ENCODE results near the gene PRKAR2B.
A peak's percentile ranks its signal among the peaks of the same experiment; 100 is the strongest.
"Not testable (repeated sequence)": the region's sequence is repeated elsewhere in the genome, so short reads cannot be mapped to it uniquely, and the experiment has no call there.

The PRKAR2B gene

DNA sequence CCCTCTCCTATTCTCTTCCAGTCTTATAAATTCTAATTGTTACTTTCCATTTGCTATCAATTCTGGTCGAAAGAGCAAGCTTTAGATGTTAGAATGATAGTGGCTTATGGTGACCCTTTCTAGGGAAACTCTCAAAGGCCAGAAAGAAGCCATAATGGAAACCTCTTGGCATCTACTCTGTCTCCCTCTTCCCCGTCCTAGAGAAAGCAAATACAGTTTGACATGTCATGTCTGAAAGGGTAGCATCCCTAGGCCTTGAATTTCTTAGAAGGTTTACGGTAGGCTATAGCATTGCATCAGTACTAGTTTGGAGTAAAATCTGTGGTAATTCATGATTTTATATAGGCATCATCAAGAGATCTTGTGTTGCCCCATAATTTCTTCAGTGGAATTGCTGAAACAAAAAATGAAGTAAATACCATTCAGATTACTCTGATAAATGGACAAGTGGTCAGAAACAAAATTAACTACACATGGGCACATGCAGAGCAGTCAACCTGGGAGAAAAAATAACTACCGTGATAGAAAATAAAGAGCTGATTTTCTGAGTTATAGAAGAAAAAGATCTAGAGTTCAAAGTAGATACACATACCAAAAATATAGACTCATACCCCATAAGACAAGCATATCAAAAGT is 4.4 kb downstream of the PRKAR2B start:
- no peak for DNase-seq

DNA sequence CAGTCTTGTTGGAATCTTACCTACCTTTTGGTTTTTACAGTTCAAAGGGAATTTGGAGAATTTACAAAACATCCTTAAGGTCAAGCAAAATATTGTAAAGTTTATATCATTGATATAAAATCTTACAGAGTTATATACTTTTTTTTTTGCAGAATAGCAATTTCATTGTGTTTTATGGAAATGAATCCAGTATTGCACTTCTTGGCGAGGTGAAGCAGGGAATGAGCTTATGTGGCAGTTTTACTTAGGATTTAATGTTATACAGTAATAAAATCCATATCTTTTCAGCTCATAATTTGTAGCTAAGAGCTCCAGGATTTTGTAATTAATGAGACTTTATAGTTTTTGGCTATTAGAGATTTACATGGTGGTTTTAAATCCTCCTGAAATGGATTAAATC is 5.0 kb downstream of the PRKAR2B start:
- DNase-seq, result no peak

DNA sequence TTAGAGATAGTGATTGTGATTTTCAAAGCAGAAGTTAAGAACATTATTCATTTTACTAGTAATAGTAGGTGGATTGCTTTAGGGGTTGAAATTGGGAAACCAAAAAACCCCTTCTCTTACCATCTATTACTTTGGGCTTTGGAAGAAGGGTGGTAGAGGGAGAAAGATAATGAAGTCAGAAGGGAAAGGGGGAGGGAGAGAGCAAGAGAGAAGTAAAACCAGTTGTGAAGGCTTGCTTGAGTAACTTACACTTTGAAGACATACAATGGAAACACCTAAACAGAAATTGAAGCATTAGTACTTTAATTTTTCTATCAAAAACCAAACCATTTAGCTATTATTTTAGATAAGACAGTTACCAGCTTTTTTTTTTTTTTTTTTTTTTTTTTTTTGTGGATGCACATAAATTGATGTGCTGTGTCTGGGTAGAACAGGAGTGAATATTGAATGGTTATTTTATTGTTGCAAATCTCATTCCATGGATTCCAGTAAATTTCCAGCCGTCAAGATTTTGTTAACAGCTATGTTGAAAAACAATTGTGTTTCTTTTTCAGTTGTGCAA is 5.5 kb downstream of the PRKAR2B start:
- DNase-seq, result no peak

DNA sequence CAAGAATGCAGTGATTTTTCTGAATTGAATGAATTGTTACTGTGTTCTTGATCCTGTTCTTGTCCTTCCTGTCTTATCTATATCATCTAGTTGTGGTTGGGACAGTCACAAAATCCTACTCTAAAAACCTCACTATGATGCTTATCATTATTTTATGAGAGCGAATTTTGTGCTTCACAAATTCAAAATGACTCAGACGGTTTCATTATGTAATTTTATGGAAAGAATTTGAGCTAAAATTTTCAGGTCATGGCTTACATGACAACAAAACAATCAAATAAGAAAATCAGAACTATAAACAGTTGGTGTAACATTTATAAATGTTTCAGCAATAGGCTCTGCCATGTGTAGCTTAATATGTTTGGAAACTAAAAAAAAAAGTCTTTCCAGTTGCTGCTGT is 6.9 kb downstream of the PRKAR2B start:
- no peak for DNase-seq

DNA sequence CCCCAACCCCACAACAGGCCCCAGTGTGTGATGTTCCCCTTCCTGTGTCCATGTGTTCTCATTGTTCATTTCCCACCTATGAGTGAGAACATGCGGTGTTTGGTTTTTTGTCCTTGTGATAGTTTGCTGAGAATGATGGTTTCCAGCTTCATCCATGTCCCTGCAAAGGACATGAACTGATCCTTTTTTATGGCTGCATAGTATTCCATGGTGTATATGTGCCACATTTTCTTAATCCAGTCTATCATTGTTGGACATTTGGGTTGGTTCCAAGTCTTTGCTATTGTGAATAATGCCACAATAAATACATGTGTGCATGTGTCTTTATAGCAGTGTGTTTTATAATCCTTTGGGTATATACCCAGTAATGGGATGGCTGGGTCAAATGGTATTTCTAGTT is 10.5 kb downstream of the PRKAR2B start:
- DNase-seq, result not testable (repeated sequence)

DNA sequence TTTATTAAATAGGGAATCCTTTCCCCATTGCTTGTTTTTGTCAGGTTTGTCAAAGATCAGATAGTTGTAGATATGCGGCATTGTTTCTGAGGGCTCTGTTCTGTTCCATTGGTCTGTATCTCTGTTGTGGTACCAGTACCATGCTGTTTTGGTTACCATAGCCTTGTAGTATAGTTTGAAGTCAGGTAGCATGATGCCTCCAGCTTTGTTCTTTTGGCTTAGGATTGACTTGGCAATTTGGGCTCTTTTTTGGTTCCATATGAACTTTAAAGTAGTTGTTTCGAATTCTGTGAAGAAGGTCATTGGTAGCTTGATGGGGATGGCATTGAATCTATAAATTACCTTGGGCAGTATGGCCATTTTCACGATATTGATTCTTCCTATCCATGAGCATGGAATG is 11.6 kb downstream of the PRKAR2B start:
- DNase-seq, result not testable (repeated sequence)

DNA sequence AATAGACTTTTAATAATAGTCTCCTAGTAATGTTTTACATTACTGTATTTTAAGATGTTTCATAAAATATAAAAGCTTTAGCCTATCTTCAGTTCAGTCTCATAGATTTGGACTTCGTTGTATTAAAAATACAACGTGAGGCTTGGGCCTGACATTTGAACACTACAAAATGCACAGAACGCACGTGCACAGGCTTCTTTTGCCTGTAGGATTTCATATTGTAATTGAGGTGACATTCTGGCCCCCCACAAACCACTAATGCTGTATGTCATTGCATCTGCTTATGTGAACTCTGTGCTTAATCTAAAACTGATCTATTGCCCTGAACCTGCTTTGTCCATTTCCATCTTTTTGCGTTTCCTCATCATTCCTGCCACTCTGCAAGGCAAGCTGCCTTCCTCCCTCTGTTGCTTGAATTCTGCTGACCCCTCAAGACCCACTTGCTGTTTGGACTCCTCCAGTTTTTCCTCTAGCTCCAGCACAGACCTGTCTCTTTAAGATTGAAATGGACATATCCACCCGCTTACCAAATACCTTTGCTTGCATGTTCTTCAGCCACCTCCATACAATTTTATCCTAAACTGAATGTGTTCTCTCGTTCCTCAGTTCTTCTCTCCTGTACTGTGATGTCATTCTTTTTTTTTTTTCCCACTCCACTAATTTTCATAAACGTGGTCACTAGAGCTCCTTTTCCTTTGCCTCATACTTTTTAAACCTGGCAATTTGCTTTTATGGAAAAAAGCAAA is 12.4 kb downstream of the PRKAR2B start:
- DNase-seq, result no peak

DNA sequence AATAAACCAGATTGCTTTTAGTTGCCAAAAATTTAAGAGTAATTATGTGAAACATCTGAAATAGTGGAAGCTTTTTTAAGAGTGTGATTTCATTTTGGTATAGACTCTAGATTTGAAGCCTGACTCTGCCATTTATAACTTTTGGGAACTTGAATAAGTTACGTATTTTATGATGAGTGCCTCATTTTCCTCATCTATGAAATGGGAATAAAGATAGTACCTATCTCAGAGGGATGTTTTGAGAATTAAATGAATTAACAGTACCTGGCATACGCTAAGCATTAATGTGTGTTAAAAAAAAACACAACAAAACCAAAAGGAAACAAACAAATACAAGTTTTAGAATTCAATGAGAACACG is 12.9 kb downstream of the PRKAR2B start:
- DNase-seq, result no peak

DNA sequence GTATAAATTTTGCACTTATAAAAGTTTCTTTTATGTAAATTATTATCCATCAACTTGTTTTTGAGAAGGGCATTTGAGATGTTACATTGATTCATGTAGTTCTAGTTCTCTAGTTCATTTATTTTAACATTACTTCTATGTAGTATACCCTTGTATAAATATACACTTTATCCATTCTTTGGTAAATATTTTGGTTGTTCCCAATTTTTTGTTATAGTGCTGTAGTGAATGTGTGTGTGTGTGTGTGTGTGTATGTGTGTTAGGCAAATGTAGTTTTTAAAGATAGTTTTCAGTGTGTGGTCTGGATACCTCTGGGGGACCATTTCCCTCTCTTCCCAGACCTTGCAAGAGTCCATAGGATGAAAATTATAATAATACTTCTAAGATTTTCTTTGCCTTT is 15.0 kb downstream of the PRKAR2B start:
- DNase-seq, result no peak

DNA sequence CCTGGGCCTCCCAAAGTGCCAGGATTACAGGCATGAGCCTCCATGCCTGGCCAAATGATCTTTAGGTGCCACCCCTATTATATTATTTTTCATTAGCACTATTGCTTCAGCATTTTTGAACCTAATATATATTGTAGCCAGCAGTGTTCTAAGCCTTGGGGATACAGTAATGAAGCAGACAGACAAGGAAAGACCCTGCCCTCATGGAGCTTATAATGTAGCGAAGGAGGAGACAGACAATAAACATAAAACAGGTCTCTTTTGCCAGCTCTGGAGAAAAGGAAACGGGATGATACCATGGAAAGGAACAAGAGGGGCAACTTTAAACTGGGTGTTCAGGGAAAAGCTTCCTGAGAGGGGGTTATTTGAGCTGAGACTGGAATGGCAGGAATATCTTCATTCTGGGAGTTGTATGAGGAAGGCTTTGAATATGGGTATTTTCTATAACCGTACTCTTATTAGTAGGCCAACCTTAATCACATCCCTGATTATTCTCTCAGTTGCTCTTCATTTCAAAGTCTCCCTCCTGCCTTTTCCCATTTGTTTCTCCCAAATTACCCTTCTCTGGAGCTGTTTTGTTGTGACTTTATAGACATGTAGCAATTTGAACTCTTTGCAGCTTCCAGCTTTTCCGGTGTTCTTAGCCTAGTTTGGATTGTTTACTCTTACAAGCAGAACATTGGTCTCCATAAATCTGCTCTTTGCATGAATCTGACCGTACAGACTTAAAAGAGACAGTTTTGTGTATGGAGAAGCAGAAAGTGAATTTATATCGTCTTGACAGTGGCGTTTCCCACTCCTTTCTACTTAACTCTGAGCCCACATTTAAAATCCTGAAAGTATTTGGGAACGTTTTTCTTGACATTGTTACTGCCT is 19.0 kb downstream of the PRKAR2B start:
- no peak for DNase-seq

DNA sequence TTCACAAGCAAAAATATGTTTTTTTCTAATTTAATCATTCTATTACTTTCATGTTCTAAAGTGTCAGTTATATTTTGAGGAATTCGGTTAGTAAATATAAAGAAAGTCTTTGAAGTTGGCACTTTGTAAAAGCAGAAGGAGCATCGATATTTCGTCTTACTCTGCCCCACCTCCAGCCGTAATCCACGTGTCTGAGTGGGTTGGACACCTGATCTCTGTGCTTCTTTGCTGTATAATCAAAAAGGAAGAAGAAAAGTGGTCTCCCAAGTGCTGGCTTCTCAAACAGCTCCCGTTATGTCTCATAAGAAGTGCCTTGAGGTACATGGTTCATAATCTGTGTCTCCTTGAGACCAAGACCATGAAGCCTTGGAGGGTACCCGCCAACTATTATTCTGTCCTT is 19.8 kb downstream of the PRKAR2B start:
- DNase-seq, result no peak

DNA sequence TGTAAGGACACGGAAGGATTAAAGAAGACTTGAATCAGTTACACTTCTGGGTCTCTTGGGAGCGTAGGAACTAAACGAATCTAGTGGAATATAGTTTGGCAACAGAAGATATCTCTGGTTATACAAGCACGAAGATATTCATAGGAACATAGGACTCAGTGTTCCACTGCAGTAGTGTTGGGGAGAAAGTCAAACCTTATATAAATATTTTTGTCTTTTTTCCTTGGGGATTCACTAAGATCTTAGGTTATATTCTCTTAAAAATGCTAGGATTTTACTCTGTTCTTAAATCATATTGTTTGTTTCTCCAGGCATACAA is 21.4 kb downstream of the PRKAR2B start:
- no peak for DNase-seq

DNA sequence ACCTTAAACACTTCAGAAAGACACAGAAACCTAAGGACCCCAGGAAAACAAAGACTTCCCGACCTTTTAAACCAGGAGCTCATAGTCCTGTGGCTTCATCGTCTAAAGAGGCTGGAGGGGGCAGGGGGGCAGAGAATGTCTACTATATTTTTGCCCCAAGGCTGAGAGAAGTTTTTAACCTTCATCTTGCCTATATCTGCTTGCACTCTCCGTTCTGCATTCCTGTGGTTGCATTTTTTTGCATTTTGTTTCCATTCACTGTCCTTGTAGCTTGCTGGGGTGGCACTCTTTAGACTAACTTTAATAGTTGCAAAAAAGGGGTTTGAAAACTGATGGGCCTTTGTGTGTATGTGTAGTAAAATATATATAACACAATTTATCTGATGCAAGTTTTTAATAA is 23.7 kb downstream of the PRKAR2B start:
- peak; percentile 49 for DNase-seq

DNA sequence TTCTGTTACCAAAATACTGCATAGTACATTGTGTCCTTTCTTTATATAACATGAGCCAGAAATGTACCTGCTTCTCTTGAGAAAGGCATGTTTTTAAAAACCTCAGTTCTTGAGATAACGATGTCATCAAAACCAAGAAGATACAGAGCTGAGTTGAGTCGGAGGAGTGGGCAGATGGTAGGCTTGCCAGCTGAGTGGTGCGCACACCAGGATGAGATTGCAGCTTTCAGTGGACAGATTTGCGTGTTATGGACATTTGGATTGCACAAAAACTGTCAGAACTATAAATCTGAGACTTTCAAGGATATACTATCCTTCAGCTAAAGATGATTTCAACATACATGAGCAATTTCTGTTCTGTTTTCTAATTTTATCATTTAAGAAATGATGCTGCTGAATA is 25.0 kb downstream of the PRKAR2B start:
- DNase-seq, result no peak

DNA sequence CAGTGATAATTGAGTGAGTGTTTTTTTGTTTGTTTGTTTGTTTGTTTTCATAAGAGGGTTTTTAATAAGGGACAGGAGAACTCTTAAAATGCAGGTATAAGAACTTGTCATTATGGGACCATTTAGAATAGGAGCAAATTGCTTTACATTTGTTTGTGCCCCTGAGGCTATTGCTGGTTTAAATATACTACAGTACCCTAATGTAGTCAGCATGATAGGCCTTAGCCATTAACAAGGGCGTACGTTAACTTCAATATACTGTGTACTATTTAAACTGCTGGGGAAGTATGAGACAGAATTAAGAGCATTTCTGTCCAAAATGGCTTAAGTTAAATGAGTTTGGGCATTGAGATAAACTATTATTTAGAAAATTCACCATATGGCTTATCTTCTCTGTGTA is 26.2 kb downstream of the PRKAR2B start:
- DNase-seq, result no peak

DNA sequence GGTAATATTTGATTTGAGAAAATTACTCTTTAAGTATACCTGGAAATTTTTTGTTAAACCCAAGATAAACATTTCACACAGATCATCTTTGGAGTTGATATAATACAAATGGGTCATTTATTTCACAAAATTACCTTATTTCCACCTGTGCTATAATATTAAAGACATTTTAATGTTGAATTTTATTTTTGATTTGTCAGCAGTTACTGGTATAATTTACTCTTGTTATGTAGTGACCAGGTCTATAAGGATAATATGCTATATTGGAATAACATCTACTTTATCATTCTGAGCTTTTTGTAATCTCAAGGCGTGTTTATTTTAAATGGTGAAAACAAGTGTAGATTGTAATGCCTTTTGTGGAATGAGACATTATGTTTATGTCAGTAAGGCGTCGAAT is 26.6 kb downstream of the PRKAR2B start:
- DNase-seq, result no peak

DNA sequence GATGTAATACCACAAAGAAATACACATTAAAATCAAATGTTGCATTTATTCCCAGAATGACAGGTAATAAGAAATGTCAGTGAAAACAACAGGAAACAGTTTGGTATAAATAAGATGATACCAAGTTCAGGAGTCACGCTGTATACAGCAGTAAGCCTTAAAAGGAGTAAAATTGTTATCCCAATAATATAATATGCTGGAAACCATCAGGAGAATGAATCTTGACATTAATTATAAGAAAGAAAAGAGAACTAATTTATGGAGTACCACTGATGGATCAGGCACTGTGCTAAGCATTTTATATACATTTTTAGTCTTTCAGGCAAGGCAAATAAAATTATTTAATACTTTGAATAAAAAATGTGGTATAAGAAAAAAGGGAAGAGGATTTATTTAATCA is 27.6 kb downstream of the PRKAR2B start:
- no peak for DNase-seq

DNA sequence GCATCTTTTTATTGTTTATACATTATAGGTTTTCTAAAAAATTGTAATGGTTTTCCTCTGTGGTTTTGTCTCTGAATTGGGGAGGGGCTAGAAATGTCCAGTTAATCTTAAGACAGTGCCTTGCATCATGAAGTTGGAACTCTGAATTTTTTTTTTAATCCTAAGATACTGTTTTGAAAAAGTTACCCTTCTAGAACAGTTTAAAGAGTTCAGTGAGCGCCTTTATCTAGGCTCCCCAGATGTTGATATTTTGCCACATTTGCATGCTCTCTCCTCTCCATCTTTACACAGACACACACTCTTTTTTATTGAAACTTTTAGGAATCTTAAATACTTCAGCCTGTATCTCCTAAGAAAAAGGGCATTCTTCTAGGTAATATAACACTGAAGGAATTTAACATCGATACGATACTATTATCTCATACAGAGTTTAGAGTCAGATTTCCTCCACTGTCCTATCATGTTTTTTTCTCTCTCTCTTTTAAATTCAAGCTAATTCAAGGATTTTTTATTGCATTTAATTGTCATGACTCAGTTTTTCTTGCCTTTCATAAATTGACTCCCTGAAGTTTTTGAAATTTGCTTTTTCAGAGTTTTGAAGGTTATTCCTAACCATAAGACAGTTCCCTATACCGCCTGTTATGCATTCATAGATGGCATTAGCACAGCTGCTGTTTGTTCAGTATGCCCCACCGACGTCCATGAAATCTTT is 31.5 kb downstream of the PRKAR2B start:
- DNase-seq, result no peak

DNA sequence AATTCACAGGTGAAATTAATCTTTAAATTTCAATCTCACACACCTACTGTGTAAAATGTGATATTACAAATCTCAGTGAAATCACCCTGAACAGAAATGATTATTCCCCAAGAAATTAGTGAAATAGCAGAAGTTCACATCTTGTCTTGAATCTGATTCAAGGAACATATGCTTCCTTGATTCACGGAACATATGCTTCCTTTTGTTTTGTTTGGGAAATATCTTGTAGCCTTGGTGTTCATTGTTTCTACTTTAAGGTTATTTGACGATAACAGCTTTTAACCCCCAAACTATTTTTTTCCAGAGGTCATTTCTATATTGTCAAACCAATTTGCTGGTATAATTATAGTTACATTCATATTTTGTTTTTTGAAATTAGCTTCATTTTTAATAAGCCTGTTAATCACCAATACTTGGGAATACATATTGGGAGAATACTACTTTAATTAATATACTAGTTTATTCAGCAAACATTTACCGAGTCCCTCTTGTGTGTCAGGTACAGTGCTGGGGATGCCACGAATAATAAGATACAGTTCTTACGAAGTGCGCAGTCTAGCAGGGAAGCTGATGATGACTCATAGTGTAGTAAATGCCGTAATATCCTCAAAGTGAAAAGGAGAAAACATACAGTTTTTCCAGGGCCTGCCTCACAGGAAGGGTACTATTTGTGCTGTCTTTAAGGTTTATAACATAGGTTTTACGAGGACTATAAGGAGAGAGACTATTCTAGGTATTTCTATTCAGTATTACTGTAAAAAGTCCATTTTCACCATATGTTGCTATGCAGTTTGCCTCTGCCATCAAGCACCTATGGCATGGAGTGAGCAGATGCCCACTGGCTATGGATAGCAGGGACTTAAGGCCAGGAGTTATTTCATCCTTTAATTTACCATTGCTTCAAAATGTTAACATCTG is 32.5 kb downstream of the PRKAR2B start:
- DNase-seq, result no peak

DNA sequence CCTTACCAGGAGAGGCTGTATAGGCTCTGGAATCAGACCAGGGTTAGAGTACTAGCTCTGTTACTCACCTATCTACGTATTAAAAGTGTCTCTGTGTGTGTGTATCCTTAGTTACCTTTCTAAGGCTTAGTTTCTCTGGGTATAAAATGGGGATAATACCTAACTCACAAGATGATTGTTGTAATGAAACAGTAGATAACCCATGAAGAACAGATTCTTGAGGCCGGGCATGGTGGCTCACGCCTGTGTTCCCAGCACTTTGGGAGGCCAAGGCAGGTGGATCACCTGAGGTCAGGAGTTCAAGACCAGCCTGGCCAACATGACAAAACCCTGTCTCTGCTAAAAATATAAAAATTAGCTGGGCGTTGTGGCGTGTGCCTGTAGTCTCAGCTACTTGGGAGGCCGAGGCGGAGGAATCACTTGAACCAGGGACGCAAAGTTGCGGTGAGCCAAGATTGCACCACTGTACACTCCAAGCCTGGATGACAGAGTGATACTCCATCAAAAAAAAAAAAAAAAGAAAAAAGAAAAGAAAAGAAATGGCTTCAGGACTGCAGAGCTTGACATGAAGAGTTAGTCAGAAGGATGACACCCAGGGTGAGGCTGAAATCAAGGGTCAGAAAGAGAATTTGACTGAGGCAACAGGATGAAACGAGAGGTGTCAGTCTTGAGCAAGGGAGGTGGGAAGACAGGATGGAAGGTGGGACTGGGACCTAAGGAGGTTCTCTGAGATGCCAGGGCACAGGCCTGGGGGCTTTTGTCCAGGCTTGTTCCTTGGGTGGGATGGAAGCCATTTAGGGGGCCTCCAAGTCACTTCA is 33.4 kb downstream of the PRKAR2B start:
- no peak for DNase-seq

DNA sequence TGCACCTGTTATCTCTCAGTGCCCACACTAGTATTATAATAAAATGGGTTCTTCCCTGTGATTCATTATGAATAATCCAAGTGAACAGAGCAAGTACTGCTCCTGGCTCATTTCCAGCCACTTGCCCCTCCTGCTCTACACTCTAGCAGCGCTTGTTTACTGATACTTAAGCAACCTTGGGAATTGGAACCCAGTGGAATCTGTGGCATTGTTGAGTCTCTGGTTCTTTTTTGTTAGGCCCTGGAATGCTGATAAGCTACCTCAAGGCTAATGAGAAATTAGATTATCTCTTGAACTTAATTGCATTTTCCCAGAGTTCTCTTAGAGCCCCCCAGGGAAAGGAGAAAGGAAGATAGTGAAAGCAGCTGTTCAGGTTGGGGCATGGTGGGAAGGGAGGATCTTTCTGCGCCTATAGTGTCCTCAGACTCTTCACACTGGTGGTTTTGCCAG is 34.0 kb downstream of the PRKAR2B start:
- no peak for DNase-seq

All from fibroblast of skin of scalp (primary cell).